ENCODE data around the gene SRRM3.

- TF ChIP-seq CTCF (optimal IDR thresholded peaks at IDR 0.05 in 1 of 3, IDR thresholded peaks at IDR 0.05 in 1 of 3, conservative IDR thresholded peaks at IDR 0.05 in 1 of 3; ENCODE audit: extremely low read depth in 1 of 3, insufficient read depth in 2 of 3, low read length in 3 of 3) (no peak), EZH2 (IDR thresholded peaks at IDR 0.05; ENCODE audit: low read length) (no peak)
Observed at GRCh38 chr7:76326646-76327233, 125.0 kb downstream of the SRRM3 start.
